Smooth muscle cell of the umbilical artery (primary cell): Measurements from ENCODE around the gene KLK14. TPM values are rescaled to one million over a fixed set of nuclear protein-coding genes. Genes with fewer than 3 reads are reported as not detected.

Experiments used
- total RNA-seq: library from RNA; depleted of rRNA; stranded (reverse); fragments of >200 nt; gene quantifications from 2 replicates; pipeline ENCODE4 v1.2.3, GENCODE V29; 2014

Gene KLK14
- not detected in 2 replicates for total RNA-seq

GRCh38 chr19:51082611-51083010, at the start of gene KLK14:
Gene KLK14 (minus strand): TSS chr19:51082887. CDS start chr19:51082614, 273 bp downstream.

GRCh38 chr19:51124729-51125128, 42.0 kb upstream of the KLK14 start, which contains the start of gene SIGLEC9:
Gene SIGLEC9 (plus strand): TSS chr19:51124906. CDS start chr19:51124975, 69 bp downstream.

DNA sequence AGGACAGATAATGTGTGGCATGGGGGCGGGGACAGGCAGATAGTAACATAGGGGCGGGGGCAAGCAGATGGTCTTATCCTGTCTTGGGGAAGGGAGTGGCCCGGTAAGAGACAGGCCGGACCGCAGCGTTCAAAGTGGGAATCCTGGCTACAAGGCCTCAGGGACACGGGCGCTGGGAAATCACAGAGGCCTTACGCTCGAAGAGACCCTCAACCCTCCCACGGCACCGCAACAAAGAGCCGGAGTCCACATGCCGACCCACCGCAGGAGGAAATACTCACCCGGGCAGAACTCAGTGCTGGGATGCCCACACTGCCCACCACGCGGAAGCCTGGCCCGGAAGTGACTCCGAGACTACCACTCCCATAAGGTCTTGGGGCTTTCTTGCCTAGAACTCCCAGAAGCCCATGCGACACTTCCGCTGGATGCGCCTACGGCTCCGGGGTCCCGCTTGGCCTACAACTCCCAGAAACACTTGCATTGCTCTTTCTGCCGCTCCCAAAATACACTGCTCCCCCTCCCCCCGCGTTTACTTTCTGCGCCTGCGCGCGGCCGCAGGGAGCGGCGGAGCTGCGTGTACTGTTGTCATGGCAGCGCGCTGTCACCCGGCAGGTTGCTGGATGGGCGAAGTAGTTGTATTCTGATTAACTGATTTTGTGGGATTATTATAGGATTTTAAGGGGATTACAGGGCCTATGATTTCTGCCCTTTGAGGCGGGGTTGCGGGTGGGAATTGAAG, 25.5 kb upstream of the KLK14 start, which contains the start of gene CTU1:
TSS of gene CTU1 (minus strand) at position 344 of the 739 bp plus-strand sequence. CDS start 3,840 bp downstream, outside the sequence.

GRCh38 chr19:51064534-51065220, 18.0 kb downstream of the KLK14 start, which contains the start of gene KLK13:
Gene KLK13 (minus strand): TSS chr19:51065092. CDS start chr19:51065067, 25 bp downstream.

DNA sequence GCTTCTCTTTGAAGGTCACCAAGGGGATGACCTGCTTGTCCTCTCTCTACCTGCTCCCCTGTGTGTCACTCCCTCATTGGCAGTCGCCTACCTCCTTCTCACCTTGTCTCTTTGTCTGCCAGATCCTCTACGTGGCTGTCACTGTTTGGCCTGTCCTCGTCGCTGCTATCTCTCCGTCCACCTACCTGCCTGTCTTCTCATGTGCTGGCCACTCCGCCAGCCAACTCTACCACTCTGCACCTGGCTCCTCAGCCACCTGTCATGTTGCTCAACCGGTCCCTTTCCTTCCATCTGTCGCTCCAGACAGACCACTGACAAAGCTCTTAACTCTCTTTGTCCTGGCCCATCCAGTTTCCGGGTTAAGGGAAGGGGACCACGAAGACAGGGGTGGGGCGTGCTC, 48.0 kb downstream of the KLK14 start, which contains the start of gene KLK12:
TSS of gene KLK12 (minus strand) at position 299 of the 400 bp plus-strand sequence. CDS start 381 bp downstream, outside the sequence.

Other genes starting within 250 kb of the KLK14 start
- not detected in 2 replicates for gene KLK15, start 249.3 kb downstream of the KLK14 start, total RNA-seq
- not detected in 2 replicates for gene KLK3, start 228.0 kb downstream of the KLK14 start, total RNA-seq
- gene KLK2, start 209.4 kb downstream of the KLK14 start, total RNA-seq, result not detected in 2 replicates
- gene KLK4, start 171.5 kb downstream of the KLK14 start, total RNA-seq, result not detected in 2 replicates
- gene KLK5, start 129.8 kb downstream of the KLK14 start, total RNA-seq, result not detected in 2 replicates
- not detected in 2 replicates for gene KLK6, start 113.3 kb downstream of the KLK14 start, total RNA-seq
- gene KLK7, start 99.0 kb downstream of the KLK14 start, total RNA-seq, result not detected in 2 replicates
- gene KLK8, start 81.3 kb downstream of the KLK14 start, total RNA-seq, result not detected in 2 replicates
- not detected in 2 replicates for gene KLK10, start 63.2 kb downstream of the KLK14 start, total RNA-seq
- not detected in 2 replicates for gene KLK11, start 56.3 kb downstream of the KLK14 start, total RNA-seq
- gene KLK12, start 47.9 kb downstream of the KLK14 start, total RNA-seq, result not detected in 2 replicates
- gene KLK13, start 17.8 kb downstream of the KLK14 start, total RNA-seq, result not detected in 2 replicates
- 8.6 and 8.7 TPM in 2 replicates for gene CTU1, start 25.5 kb upstream of the KLK14 start, total RNA-seq
- not detected in 2 replicates for gene SIGLEC9, start 42.0 kb upstream of the KLK14 start, total RNA-seq
- gene SIGLEC7, start 59.4 kb upstream of the KLK14 start, total RNA-seq, result not detected in 2 replicates
- not detected in 2 replicates for gene CD33, start 142.2 kb upstream of the KLK14 start, total RNA-seq
- gene SIGLECL1, start 168.2 kb upstream of the KLK14 start, total RNA-seq, result not detected in 2 replicates
- 0.05 TPM in 1 of 2 replicates, not detected in the other for gene IGLON5, start 228.8 kb upstream of the KLK14 start, total RNA-seq